Measurements from ENCODE around the gene DCTD.

The DCTD gene

GRCh38 chr4:182871616-182872015 lies 45.6 kb downstream of the DCTD start:
- no peak for DNase-seq (ENCODE audit: low spot score)

- DNase-seq (ENCODE audit: low spot score) = no peak
These were observed 47.5 kb downstream of the DCTD start for GRCh38 chr4:182869697-182870096.

GRCh38 chr4:182866746-182867145 lies 50.4 kb downstream of the DCTD start:
- DNase-seq (ENCODE audit: low spot score) = no peak

GRCh38 chr4:182863501-182863900 lies 53.7 kb downstream of the DCTD start:
- no peak for DNase-seq (ENCODE audit: low spot score)

GRCh38 chr4:182862921-182863320 lies 54.3 kb downstream of the DCTD start:
- DNase-seq (ENCODE audit: low spot score) = no peak

GRCh38 chr4:182862141-182862875 lies 54.9 kb downstream of the DCTD start:
- no peak for DNase-seq (ENCODE audit: low spot score)

GRCh38 chr4:182861346-182861745 lies 55.8 kb downstream of the DCTD start:
- DNase-seq (ENCODE audit: low spot score) = no peak

- DNase-seq (ENCODE audit: low spot score) = no peak
These were observed 57.5 kb downstream of the DCTD start for GRCh38 chr4:182859730-182860129.

- DNase-seq (ENCODE audit: low spot score) = no peak
These were observed 58.5 kb downstream of the DCTD start for GRCh38 chr4:182858711-182859110.

- DNase-seq (ENCODE audit: low spot score) = no peak
These were observed 60.3 kb downstream of the DCTD start for GRCh38 chr4:182856862-182857261.

GRCh38 chr4:182855877-182856276 lies 61.3 kb downstream of the DCTD start:
- no peak for DNase-seq (ENCODE audit: low spot score)

GRCh38 chr4:182855312-182855711 lies 61.9 kb downstream of the DCTD start:
- DNase-seq (ENCODE audit: low spot score) = no peak

- DNase-seq (ENCODE audit: low spot score) = no peak
These were observed 62.7 kb downstream of the DCTD start for GRCh38 chr4:182854466-182854865.

GRCh38 chr4:182853731-182854330 lies 63.4 kb downstream of the DCTD start:
- no peak for DNase-seq (ENCODE audit: low spot score)

GRCh38 chr4:182848685-182849084 lies 68.5 kb downstream of the DCTD start:
- no peak for DNase-seq (ENCODE audit: low spot score)

- DNase-seq (ENCODE audit: low spot score) = no peak
These were observed 69.4 kb downstream of the DCTD start for GRCh38 chr4:182847576-182848450.

GRCh38 chr4:182846036-182846435 lies 71.2 kb downstream of the DCTD start:
- DNase-seq (ENCODE audit: low spot score) = no peak

- DNase-seq (ENCODE audit: low spot score) = no peak
These were observed 71.6 kb downstream of the DCTD start for GRCh38 chr4:182845618-182846017.

- DNase-seq (ENCODE audit: low spot score) = no peak
These were observed 73.3 kb downstream of the DCTD start for GRCh38 chr4:182843808-182844325.

GRCh38 chr4:182842759-182843390 lies 74.3 kb downstream of the DCTD start:
- no peak for DNase-seq (ENCODE audit: low spot score)

- no peak for DNase-seq (ENCODE audit: low spot score)
These were observed 75.0 kb downstream of the DCTD start for GRCh38 chr4:182842104-182842600.

- DNase-seq (ENCODE audit: low spot score) = no peak
These were observed 77.1 kb downstream of the DCTD start for GRCh38 chr4:182840108-182840507.

All from RKO (cell line).